GM21619 (cell line): Measurements from ENCODE around the gene ERBB4.
A peak's percentile ranks its signal among the peaks of the same experiment; 100 is the strongest.
"Not testable (repeated sequence)": the region's sequence is repeated elsewhere in the genome, so short reads cannot be mapped to it uniquely, and the experiment has no call there.

Source experiments
- ATAC-seq: cut with Tn5 transposase; IDR thresholded peaks from one replicate; pipeline ENCODE4 v1.9.1; 2021; ENCODE audit not compliant: unreplicated experiment

Gene ERBB4

DNA sequence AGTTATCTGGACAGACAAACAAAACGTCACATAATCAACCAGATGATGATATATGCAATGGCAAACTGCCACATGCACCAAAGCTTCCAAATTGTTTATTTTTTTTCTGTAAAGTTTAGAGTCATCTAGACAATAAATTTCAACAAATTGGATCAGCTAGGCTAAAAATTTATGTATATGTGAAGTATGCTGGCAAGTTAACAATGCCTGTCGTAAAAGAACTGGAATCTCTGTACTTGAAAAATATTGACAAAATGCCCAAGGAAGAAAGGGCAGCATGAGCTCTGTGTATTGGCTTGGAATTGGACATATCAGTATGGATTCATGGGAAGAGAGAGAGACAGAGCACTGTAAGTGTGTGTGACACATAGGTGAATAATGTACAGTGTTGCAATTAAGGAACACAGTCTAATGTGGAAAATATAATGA, 309.8 kb downstream of the ERBB4 start:
- ATAC-seq, result no peak

DNA sequence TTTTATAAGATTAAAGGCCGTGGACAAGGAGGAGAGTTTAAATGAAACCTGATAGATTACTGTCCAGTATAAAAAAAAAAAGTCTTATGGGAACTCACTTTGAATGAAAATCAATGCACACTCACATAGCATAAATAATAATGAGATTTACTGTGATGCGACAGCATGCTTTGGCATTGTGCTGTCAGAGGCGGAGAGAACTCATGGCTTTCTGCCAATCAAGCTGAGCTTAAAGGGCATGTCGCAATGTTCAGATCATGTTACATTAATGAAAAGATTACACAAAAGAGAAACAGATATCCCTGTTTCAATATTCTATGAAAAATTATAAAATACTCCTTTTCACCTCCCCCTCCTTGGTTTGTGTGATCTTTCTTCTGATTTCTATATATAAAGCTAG, 310.8 kb downstream of the ERBB4 start:
- no peak for ATAC-seq

DNA sequence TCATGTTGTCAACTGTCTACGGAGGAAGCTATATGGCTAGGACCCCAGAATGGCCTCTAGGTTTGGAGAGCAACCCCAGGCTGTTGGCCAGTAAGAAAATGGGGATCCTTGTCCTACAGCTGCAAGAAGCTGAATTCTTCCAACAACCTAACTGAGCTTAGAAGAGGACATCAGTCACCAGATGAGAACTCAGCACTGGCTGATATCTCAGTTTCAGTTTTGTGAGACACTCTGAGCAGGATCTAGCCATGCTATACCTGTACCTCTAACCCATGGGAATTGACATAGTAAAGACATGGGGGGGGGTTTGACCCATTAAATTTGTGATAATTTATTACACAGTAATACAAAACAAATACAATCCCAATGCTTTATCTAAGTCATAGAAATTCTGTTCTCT, 312.5 kb downstream of the ERBB4 start:
- ATAC-seq, result no peak

DNA sequence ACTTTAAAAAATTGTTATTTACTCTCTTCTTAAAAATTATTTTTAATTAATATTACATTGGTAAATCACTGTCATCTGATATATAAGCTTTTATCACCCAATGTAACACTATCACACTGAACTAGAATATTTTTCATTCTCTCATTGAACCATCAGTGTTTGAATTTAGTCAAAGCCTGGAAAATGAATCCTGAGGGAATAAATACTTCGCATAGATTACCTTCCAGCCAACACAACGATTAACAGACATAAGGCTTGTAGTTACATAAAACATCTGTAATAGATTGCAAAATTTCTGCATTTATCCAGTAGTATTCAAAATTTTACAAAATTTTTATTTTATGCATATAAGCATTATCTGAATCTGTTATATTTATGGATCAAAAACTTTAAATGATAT, 314.9 kb downstream of the ERBB4 start:
- no peak for ATAC-seq

DNA sequence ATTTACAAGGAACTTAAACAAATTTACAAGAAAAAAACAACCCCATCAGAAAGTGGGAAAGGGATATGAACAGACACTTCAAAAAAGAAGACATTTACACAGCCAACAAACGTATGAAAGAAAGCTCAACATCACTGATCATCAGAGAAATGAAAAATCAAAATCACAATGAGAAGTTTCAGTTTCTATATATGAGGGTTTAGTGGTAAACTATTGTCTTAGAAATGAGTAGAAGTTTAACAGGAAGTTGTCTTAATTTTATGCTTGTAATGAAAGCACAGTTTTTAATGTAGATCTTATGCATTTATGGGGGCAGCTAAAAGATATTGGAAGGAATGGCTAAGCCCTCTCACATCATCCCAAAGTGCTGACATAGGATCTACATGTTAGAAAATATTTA, 325.4 kb downstream of the ERBB4 start:
- peak; percentile 73 for ATAC-seq

DNA sequence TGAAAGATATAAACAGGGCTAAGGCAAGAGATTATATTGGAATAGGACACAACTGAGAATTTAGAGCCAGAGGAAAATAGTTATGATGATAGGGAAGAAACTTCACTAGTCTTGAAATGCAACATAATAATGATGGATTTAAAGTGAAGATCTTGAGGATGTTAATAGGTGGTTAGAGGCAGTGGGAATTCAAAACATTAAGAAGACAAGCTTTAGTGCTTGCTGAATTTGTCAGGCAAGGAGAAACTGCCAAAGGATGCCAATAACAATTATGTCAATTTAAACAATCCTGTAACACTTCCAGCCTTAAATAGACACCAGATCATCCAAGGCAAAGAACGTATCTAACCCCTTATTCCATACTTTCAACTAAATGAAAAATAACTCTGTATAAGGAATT, 330.1 kb downstream of the ERBB4 start:
- ATAC-seq, result no peak

DNA sequence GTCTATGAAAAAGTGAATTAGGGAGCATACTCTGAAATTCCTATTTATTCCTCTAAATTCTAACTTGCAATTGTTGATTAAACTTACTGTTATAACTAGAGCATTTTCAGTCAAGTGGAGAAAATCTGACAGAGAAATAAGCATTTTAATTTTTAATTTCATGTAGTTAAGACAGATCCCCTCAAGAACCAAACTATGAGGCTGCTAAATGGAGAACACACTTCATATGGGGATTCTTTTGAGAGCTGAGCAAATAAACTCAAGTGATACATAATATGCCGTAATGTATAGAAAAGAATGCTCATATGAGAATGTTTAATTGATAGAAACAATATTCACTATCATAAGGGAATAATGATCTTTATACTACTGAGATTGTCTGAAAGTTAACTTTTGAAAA, 340.8 kb downstream of the ERBB4 start:
- no peak for ATAC-seq

DNA sequence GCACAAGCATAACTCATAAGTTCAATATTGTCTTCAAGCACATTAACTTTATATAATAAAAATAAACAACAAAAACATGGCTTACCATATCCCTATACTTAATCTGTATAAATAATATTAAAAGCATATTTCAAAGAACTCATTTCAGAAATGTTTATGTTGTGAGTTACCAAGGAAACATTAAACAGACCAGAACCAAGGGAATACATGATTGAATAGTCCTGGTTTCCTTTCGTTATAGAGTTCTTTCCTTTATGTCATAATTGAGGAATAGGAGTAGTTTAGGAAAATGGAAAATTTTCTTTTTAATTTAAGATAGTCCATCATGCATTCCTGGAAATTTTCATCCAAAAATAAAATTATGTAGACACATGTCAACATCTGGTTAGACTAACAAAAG, 343.0 kb downstream of the ERBB4 start:
- ATAC-seq, result no peak

DNA sequence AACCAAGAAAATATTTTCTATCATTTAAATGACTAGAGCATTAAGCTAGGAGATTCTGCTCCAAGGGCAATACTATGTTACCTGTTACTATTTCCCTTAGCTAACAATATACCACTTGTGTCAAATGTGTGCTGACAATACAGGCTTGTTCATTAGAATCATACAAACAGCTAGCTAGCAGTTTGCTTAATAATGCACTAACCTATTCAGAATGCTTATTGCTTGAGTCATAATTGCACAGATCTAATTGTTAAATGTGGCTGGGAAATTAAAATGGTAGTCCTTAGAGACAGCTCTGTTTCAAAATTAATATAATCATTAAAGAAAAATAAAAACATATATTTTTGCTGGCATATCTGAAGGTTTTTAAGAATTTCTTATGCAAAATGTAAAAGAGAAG, 344.2 kb downstream of the ERBB4 start:
- no peak for ATAC-seq

DNA sequence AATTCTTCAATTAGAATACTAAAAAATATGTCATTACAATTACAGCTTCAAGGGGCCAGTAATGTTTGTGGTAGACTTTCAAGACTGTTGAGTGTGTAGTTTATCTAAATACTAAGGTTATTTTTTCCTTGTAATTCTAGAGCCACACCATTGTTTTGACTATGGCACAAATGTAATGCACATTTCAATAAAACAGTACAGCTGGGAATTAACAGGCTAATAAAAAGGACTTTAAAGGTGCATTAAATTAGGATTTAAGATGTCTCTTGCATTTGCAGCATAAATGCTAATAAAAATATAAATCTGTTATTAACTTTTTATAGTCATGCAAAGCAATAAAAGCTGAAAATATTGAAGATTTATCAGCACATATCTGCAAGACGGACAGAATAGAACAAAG, 344.8 kb downstream of the ERBB4 start:
- ATAC-seq, result no peak

DNA sequence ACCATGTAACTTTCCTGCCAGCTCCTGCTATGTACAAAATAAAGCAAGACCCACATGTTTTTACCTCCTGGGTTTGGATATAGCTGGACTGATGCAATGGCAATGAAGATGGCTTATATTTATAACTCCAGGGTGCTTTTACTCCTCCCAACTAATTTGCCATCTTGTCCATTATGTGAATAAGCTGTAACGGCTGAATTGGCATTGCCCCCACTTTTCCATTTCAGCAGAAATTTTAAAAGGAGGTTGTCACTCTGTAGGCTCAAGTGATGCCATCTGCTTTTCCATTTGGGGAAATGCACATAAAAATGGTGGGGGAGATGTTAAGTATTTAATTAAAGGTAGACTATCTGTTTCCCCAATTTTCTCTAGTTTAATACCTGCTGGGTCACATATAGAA, 345.5 kb downstream of the ERBB4 start:
- ATAC-seq, result no peak

DNA sequence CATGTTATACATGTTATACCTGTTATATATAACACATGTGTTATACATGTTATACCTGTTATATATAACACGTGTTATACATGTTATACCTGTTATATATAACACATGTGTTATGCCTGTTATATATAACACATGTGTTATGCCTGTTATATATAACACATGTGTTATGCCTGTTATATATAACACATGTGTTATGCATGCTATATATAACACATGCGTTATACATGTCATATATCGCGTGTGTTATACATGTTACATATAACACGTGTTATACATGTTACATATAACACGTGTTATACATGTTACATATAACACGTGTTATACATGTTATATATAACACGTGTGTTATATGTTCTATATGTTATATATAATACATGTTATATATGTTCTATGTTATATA, 347.2 kb downstream of the ERBB4 start:
- ATAC-seq, result not testable (repeated sequence)

DNA sequence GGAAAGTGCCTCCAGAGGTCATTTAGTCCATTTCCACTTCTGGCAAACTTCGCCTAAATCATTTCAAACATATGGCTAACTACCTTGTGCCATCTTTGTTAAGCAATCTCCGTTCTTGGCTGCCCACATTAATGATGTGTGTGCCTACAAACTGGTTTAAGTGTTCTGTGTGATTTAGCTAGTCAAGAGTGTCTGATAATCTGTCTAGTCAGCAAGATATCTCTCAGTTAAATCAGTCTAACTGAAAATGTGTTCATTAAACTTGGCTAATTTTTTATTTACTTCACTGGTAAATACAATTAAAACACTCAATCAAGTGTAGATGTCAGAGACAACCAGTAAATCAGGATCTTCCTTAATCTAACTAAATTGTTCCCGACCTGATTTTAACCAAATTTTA, 352.4 kb downstream of the ERBB4 start:
- ATAC-seq, result no peak

DNA sequence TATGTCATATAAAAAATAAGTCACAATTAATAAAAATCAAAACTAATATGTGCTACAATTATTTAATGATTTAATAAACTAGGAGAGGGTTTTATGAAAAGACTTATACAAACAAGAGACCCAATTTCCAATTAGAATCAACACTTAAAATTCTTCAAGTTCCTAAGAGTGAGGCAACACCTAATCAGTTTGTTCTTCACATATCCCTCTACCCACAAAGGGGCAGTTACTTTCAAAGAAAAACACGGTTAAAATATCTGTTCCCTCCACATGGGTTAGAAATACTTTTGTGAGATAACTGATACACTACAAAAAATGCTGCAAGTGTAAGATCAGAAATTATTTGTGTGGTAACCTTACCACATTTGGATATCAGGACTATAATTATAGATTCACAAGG, 357.0 kb downstream of the ERBB4 start:
- no peak for ATAC-seq

DNA sequence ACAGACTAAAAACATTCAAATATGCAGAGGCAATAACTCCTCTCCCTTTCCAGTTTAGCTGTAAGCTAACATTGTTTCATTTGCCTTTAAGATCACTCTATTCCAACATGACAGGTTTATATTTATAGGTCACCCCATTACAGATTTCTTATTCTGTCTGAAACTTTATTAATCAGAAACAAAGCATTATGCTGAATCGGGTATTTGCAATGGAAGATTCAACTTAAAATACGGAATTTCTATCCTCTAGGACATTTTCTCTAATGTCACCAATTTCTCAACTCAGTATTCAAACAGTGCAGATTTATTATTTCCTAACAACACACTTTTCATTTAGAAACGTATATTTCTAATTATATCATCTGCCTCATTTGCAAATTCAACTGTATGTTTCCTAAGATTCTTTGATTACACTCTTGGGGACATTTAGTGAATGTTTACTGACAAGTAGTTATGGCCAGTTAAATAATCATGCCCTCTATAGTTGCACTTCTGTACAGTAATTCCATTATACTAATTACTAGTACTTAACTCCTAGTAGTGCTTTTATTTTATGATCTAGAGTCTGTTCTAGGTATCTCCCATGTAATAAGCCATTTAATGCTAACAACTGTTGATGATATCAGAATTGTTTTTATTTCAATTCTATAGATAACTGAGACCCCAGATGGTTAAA, 358.1 kb downstream of the ERBB4 start:
- ATAC-seq, result no peak

DNA sequence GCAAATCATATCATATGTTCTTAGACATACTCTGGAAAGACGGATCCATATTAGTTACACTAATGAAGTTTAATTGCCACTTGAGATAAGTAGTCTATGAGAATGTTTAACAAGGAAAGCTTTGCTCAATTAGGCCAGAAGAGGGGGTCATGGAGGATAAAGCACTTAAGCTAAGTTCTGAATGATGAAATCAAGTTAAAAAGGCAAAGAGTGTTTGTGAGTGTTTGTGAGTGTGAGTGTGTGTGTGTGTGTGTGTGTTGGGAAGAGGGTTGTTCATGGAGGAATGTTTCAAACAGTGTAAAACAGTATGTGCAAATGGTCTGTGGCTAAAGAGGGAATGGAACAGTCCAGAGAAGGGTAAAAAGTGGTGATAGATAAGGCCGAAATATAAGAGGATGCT, 360.9 kb downstream of the ERBB4 start:
- no peak for ATAC-seq

DNA sequence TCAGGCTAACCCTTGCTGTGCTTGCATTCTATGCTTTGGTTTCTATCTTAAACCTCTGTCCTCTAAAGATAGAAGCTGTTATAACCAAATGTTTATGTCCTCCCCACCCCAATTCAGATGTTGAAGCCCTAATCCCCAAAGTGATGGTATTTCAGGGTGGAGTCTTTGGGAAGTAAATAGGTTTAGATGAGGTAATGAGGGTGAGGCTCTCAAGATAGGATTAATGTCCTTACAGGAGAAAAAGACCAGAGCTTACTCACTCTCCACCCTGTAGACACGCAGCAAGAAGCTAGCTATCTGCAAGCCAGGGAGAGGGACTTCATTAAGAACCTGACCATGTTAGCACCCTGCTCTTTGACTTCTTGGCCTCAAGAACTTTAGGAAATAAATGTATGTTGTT, 362.5 kb downstream of the ERBB4 start:
- no peak for ATAC-seq

DNA sequence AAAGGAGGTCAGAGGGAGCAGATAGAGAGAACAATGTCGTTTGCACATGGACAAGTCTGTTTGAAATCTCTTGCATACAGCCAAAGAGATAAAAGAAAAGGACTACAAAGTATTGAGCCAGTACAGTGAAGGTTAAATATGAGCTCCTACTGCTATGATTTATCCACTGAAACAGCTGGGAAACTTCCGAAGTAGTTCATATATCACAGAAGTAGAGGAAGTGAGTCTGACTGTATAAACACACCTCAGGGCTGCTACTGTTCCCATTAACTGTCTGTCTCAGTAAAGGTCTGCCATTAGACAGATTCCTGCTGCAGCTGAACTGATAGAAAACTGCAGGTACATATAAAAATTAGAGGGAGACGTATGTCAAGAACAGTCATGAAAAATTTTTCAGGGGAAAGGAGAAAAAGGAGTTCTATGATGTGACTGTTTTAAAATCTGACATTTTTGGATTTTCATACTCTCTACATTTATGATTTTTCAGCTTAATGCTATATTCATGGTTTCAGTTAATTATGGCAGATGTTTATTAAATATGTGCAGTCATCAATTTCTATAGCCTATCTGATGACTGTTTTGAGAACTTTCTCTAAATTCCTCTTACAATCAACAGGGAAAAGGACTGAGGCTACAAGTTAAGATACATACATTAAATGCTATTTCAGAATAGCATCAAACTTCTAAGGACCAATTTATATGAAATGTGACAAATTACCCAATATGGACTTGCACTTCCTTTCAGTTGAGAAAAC, 364.7 kb downstream of the ERBB4 start:
- no peak for ATAC-seq

DNA sequence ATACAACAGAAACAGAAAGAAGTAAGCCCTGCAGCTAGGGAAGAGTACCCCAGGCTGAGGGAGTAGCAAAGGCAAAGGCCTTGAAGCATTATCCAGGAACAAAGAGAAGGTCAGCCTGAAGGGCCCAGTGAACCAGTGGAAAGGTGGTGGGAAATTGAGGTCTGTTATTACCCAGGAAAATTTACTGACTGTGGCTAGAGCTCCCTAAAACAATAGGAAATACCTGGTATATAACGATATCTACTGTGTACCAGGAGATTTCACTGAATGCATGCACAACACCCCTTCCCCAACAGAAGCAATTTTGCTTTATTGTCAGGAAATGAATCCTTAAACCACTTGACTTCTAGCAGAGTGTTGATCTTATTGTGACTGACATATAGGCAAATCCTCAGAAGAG, 365.3 kb downstream of the ERBB4 start:
- ATAC-seq, result no peak

DNA sequence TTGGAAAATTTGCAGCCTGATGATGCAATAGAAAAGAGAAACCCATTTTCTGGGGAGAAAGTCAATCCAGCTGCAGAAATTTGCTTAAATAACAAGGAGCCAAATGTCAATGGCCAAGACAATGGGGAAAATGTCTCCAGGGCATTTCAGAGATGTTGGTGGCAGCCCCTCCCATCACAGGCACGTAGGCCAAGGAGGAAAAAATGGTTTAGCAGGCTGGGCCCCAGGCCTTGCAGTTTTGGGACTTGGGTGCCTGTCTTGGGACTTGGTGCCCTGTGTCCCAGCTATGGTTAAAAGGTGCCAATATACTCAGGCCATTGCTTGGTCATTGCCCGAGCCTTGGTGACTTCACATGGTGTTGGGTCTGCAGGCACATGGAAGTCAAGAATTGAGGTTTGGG, 368.2 kb downstream of the ERBB4 start:
- ATAC-seq, result no peak

DNA sequence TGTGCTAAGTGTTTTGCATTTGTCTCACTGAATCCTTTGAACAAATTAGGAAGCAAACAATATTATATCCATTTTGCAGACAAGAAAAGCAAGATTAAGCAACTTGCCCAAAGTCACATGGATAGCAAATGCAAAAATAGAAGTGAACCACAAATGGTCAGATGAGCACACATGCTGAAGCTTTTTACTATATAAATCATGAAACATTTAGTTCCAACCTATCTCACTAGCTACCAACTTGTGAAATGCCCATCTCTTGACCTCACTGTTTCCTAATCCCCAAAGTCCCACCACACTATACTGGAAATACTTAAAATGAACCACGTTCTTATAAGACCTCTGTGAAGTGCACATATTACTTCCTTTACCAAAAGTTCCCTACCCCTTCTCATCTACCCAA, 380.5 kb downstream of the ERBB4 start:
- no peak for ATAC-seq

DNA sequence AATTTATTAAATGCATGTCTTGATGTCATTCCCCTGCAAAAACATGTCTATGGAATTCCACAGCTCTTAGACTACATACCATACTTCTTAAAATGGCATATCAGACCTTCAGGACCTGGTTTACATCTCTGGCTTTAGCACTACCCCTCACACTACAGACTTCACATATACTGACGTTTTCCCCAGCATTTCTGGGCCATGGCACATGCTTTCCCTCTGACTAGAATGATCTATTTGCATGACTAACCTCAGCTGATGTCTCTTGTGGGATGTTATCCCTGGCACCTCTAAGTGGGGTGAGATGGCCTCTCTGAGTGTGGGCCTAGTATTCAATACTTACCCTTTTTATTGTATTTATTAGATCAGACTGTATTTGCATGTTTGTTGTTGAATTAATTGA, 381.6 kb downstream of the ERBB4 start:
- ATAC-seq, result no peak

DNA sequence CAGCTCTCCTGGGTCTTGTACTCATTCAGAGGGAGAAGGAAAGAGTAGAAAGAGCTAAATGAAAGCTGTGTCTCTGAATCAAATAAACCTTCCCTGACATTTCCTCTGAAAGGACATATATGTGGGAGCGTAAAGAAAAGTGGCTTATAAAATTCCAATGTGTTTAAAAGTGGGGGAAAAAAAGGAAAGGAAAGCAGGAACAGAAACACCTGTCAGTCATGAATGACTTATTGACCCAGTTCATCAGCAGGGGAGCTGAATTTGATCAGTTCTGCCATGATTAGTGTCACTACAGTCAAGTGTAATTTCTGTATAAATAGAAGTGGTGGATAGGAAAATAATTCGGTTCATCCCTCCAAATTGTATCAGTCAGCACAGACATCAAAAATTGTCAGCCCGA, 382.5 kb downstream of the ERBB4 start:
- no peak for ATAC-seq
